GM18873 (cell line): ENCODE measurements around the gene GLMP.
A peak's percentile ranks its signal among the peaks of the same experiment; 100 is the strongest.

ENCODE experiments used
- ATAC-seq: cut with Tn5 transposase; IDR thresholded peaks from one replicate; pipeline ENCODE4 v1.9.1; 2021; ENCODE audit warnings: mild to moderate bottlenecking, moderate library complexity, moderate number of reproducible peaks; ENCODE audit not compliant: unreplicated experiment, low FRiP score

The GLMP gene

GRCh38 chr1:156289857-156290256 lies 5.6 kb downstream of the GLMP start:
- no peak for ATAC-seq

DNA sequence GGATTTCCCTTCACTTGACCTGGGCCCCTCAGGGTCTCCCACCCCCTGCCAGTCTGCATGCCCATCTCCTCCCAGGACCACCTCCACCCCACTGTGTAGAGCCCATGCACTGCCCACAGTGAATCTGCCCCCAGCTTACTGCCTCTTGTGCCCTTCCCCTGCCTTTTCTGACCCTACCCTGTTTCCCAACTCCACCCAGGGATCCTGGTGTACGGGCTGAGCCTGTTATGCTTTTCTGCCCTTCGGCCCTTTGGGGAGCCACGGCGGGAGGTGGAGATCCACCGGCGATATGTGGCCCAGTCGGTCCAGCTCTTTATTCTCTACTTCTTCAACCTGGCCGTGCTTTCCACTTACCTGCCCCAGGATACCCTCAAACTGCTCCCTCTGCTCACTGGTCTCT lies 9.4 kb downstream of the GLMP start:
- ATAC-seq, result no peak

DNA sequence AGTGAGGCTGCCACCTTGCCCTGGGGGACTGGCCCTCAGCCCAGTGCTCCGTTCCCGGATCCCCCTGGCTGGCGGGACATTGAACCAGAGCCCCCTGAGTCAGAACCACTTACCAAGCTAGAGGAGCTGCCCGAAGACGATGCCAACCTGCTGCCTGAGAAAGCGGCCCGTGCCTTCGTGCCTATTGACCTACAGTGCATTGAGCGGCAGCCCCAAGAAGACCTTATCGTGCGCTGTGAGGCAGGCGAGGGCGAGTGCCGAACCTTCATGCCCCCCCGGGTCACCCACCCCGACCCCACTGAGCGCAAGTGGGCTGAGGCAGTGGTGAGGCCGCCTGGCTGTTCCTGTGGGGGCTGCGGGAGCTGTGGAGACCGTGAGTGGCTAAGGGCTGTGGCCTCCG lies 10.0 kb downstream of the GLMP start:
- no peak for ATAC-seq

DNA sequence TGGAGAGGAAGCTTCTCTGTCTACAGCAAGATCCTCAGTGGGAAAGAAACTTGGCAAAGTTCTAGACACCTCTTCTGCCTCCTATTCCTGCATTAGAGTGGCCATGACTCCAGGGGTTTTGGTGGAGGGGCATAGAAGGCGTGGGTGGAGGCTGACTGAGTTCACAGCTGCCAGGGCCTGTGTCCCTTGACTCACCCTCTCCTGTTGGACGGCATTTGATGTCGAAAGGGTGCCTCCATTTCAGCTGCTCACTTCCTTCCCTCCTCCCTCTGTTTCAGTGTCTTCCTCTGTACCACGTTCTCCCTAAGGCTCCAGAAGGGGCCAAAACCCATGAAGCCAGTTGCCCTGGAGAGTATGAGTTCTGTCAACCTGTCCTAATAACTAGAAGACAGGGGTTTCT lies 10.7 kb downstream of the GLMP start:
- no peak for ATAC-seq

DNA sequence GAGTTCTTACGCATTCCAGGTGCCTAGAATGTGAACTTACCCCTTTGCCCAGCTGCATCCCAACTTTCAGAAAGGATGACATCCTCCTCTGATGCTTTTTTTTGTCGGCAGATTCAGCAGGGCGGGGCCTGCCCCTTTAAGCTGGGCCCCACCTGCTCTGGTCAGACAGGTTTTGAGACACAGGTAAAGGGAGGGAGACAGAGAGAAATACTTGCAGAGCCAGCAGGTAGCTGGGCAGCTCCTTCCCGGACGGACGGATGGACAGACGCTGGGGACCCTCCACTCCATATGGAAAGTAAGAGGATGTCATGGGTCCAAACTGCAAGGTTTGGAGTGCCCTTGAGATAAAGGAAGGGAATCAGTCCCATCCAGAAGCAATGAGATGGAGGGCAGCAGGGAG lies 11.4 kb downstream of the GLMP start, which contains the start of gene TMEM79:
TMEM79 (plus strand) TSS at position 214 of the 400 bp plus-strand sequence. CDS start 902 bp downstream, outside the sequence.
- no peak for ATAC-seq

- no peak for ATAC-seq
Observed at GRCh38 chr1:156283521-156283920, 12.0 kb downstream of the GLMP start.

DNA sequence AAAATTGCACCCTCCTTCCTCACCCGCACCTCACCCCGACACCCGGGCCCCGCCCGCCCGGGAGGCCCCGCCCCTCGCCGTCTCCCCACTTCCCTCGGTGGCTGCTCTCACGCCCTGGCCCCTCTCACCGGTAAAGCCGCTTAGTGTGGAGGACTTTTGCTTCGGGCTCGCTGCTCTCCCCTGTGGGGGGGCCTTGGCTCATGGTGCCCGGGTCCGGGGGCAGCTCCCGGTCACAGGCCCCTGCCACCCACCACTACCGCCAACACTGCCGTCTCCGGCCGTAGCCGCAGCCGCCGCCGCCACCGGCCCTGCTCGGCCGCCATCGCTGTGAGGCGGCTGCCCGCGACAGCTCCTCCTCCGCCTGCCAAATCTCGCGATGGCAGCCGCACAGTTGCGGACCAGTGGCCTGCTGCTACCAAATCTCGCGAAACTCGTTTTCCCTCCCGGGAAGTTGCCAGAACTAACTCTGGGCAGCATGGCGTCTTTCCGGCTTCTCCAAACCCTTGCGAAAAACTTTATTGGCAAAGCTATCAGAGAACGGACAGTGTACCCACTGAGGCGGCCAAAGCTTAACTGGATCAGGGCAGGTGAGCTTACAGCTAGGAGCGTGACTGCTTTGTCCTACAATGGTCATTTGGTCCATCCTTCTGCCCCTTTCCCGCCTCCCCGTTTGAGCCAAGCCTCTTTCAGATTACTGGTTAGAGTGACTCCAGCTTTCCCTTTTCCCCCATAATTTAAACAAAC lies 12.8 kb downstream of the GLMP start, which contains the start of gene SMG5:
SMG5 (minus strand) TSS at position 347 of the 744 bp plus-strand sequence; CDS start at position 202, 145 bp downstream.
- peak; percentile 78 for ATAC-seq

GRCh38 chr1:156281693-156282478 lies 13.6 kb downstream of the GLMP start:
- no peak for ATAC-seq

GRCh38 chr1:156281281-156281680 lies 14.2 kb downstream of the GLMP start:
- ATAC-seq, result no peak

DNA sequence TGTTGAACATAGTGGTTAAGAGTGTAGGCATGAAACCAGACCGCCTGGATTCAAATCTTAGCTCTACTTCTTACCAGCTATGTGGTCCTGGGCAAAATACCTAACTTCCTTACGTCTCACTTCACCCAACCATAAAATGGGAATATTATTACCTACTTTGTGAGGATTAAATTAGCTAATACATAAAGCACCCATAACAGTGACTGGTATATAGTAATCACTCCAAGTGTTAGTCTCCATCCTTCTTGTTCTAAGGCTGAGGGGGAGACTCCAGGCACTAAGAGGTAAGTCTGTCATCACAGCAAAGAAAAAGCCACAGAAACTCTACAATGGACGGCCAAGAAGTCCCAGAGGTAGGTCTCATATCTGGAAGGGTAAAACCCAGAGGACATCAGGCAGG lies 15.6 kb downstream of the GLMP start:
- ATAC-seq, result no peak

GRCh38 chr1:156276966-156277381 lies 18.5 kb downstream of the GLMP start:
- no peak for ATAC-seq

- ATAC-seq, result no peak
Observed at GRCh38 chr1:156276532-156276931, 18.9 kb downstream of the GLMP start.

DNA sequence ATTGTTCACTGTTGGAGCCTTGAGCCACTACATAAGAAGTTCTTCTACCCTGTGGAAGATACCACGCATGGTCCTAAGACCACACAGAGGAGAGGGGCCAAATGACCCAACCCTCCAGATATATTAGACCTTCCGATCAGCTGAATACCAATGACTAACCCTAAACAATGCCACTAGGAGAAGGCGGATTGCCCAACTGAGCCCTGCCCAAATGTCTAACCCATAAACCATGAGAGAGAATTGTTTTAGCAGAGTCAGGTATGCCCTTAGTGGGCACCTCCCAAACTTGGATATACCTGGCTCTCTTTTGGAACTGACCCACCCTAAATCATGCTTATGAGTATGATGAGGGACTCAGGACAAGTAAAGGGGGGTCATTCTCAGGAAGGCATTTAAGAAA lies 25.2 kb downstream of the GLMP start:
- no peak for ATAC-seq

DNA sequence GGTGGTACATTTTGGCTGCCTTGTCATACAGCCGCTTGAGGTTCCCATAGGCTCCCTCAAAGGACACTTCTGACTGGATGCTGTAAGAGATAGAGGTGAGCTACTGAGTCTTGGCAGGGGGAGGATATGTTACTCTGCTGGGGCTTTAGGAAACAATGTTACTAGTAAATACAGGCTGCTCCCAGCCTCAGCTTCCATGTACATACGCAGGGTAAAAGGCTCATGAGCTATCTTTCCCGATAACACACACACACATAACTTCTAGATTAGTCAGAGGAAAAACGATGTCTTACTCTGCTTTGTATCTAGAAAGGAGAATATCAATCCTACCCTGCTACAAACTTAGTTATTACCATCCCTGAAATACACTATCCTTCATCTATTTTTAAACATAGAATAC lies 27.1 kb downstream of the GLMP start:
- no peak for ATAC-seq

DNA sequence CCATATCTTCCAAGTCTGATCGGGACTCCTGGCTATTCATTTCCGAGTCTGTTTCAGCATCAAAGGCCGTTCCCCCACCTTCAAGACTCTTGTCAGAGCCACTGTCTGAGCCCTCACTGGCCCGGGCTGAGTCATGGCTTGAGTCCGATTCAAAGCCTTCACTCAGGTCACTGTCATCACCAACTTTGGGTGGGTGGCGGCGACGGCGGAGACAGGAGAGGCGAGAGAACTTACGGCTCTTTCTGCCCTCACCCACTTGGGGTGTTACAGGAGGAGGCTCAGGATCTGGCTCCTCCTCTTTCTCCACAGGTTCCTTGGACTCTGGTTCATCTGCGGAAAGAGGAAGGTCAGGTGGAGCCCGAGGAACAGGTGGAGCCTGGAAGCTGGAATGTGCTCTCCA lies 29.4 kb downstream of the GLMP start:
- no peak for ATAC-seq

DNA sequence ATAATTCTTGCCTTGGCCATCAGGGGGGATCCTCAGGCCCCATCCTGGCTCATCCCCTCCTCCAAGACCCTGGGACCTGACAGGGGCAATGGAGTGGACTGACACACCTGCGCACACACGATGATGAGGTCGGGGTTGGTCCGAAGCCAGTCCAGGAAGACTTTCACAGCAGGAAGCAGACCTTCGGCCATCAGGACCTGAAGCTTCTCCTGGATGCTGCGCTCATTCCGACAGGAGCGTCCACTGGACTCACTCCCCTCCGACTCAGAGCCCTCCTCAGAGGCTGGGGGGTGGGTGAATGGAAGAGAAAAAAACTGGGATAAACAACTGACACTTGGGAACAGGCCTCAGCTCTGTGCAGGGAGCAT lies 32.2 kb downstream of the GLMP start:
- ATAC-seq, result no peak

DNA sequence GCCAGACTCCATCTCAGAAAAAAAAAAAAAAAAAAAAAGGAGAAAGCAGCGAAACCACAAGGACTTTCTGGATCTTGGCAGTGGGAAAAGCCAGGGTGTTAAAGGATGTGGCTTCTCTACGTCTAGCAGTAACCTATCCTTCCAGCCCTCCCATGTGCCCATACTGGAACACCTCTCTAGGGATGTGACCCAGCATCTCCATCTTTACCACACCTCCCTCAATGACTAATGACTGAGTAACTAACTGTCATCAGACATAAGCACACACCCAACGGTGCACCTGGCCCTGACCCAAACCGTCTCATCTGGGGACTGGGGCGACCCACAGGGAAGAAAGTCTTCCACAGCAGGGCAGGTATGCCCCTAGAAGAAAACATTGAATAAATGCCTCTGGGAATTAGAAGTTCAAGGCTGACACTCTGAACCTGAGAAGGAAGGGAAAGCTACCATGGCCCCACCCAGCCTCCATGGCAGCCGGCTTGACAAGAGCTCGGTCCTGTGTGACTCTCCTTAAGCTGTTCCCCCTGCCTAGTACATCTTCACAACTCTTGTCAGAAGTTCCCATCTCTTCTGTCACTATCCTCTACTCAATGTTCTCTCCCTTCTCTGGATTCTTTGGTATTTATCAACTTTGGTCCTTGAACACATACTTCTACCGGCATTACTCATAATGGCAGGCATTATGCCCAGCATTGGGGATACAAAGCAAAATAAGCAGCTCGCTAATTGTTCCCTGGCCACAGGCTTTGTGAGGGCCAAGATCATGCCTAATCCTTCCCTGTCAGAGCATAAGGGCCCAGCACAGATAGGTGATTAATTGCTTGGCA lies 32.8 kb downstream of the GLMP start:
- ATAC-seq, result no peak

- ATAC-seq, result no peak
Observed at GRCh38 chr1:156260896-156261295, 34.6 kb downstream of the GLMP start.

DNA sequence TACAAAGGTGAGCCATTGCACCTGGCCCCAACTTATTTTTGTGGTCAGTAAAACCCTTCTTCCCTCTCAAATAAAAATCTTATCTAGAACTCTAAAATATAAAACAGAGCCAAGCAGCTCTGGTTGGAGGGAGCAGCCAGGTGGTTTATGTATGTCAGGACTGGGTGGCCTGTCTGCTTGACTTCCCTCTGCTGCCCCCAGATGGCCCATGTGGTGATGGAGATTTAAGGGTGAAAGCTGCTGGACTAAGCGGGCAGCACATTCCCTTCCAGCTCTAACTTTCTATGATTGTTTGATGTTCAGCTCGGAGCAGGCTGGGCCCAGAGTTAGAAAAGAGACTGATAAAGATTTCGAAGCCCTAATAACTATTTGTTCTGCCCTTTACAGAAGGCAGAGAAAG lies 35.7 kb downstream of the GLMP start:
- ATAC-seq, result no peak

- no peak for ATAC-seq
Observed at GRCh38 chr1:156258859-156259258, 36.6 kb downstream of the GLMP start.

GRCh38 chr1:156257711-156258110 lies 37.8 kb downstream of the GLMP start:
- ATAC-seq, result no peak
